ENCODE measurements around the gene BRMS1.

BRMS1 gene

GRCh38 chr11:66336234-66337102 is 8.4 kb downstream of the BRMS1 start, which contains the start of gene RIN1:
TSS of gene RIN1 (minus strand) at chr11:66336434. CDS start at chr11:66336402, 32 bp downstream.
- DNase-seq (ENCODE audit: low read depth) = peak; percentile 46

- no peak for DNase-seq (ENCODE audit: low read depth)
Measured at GRCh38 chr11:66335531-66336233, 9.2 kb downstream of the BRMS1 start.

DNA sequence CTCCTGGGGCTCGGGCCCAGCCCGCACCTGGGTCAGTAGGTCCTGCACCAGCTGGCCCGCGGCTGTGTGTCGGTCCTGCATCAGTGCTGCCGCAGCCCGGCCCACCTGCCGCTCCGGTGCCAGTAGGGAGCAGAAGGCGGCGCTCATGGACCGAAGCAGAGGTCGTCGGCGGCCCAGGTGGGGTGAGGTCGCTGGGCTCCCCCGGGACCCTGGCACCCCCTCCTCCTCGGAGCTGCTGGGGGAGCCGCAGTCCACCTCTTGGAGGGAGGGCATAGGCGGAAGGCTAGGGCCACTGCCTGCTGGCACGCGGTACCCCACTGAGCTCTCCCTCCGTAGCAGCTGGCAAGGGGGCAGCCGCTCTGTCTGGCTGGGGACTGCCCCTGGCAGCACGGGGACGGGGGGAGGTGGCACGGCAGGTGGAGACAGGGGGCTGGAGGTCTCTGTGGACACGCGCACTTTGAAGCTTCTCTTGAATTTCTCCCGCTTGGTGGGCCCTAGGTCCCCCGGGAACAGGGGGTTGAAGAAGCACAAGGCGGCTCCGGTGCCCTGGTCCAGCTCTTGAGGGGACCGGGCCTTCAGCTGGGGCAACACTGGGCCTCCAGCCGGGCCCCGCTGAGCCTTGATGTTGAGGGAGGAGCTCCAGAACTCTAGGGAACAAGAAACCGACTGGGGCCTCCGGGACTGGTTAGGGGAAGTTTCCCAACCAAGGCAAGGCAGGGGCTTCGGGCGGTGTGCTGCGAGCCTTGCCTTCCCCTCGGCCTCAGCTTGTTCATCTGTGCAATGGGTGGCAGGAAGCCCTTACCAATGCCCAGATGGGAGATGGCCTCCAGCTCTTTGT is 10.1 kb downstream of the BRMS1 start:
- DNase-seq (ENCODE audit: low read depth) = no peak

- DNase-seq (ENCODE audit: low read depth) = no peak
Measured at GRCh38 chr11:66333896-66334604, 10.9 kb downstream of the BRMS1 start.

DNA sequence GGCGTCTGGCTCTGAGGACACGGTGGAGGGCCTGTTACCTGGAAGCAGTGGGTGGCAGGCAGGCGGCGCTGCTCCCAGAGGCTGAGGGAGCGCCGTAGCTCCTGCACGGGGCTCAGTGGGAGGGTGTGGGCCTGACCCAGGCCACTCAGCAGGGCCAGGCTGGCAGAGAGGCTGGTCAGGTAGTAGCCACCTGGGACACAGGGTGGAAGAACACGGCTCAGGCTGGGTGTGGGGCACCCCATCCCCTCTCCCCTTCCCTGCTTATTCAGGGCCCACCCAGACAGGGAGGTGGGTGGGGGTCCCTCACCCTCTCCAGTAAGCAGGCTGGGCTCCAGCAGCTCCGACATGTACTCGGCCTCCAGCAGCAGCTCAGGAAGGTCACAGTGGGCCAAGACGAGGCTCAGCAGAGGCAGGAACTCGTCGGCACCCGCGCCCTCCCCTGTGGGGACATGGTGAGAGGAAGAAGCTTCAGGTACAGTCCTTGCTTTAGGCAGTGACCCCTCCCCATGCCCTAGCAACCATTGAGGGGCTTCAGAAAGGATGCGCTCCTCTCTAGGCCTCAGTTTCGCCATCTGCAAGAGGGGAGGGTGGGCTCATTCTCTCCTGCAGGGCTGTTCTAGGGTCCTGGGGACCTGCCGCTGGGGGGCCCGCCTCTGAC is 11.6 kb downstream of the BRMS1 start:
- no peak for DNase-seq (ENCODE audit: low read depth)

- DNase-seq (ENCODE audit: low read depth) = no peak
Measured at GRCh38 chr11:66332371-66333219, 12.3 kb downstream of the BRMS1 start.

DNA sequence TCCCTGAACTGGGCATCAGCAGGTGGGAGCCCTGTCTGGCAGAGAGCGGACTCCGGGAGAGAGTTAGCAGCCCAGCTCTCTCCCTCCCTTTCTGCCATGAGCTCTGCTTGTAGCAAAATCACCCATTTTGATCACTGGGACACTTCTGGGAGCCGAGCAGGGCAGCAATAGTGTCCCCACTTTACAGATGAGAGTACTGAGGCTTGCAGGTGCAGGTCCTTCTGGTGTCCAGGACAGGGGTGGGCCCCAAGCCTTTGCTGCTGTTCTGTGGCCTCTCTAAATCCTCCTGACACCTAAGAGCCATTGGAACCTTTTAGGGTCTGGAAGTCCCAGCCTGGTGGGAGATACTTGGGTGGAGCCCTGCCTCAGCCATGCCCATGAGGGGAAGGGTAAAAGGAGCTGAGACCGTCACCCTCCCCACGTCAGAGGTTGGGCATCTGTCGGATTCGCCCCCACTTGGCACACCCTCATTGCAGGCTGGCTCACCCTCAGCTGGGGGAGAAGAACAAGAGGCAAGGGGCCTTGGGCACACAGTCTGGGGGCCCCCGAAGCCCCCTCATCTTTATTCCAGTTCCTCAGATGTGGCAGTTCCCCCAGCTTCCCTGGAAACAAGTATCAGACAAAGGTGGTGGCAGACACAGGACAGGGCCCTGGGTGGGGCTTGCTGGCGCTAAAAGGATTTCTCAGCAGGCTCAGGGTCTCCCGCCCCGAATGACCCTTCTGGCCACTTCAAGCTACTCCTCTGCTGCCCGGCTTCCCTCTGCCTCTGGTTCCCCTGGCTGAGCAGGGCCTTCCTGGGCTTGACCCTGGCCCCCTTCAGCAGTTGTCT is 13.1 kb downstream of the BRMS1 start:
- DNase-seq (ENCODE audit: low read depth) = no peak

GRCh38 chr11:66330931-66331330 is 14.0 kb downstream of the BRMS1 start:
- DNase-seq (ENCODE audit: low read depth) = no peak

DNA sequence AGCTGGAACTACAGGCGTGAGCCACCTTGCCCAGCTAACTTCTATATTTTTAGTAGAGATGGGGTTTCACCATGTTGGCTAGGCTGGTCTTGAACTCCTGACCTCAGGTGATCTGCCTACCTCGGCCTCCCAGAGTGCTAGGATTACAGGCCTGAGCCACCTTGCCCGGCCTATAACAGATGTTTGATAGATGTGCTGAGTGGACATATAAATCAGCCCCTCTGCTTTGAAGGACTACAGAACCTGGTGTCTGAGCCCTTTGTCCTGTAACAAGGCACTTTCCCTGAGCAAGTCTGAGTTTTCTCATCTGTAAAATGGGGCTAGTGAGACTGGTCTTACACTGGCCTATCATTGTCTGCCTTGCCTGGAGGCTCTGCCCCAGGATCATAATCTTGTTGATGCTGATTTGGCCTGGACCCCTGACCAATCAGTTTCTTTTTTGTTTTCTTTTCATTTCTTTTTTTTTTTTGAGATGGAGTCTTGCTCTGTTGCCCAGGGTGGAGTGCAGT is 15.7 kb downstream of the BRMS1 start:
- DNase-seq (ENCODE audit: low read depth) = no peak

DNA sequence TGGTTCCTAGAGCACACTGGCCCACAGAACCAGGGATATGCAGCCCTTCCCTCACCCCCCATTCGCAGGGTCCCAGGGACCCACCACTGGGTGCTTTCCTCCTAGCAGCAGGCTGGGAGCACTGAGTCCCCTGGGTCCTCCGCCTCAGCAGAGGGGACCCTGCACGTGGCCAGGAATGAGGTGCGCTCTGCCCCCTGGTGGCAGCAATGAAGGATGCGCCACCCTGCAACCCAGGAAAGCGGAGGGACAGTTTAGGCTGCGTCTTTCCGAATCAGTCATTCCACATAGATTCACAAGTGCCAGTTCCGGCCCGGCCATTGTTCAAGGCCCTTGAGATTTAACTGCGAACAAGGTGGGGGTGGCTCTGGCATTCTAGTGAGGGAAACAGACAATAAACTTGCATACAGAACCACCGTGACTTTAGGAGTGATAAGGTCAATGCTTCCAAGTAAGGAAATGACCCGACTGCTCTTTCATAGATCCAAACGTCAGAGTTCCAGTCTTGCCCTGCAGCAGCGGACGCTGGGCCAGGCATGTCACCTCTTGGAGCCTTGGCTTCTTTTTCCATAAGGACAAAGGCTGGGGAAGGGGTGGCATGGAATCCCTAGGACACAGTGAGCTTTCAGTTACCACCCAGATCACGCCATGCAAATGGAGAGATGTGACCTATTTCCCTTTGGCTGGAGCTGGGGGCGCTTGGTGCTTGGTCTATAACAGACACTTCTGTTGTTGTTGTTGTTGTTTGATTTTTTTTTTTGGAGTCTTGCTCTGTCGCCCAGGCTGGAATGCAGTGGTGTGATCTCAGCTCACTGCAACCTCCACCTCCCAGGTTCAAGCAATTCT is 16.4 kb downstream of the BRMS1 start:
- DNase-seq (ENCODE audit: low read depth) = peak; percentile 76

GRCh38 chr11:66328031-66328301 is 16.9 kb downstream of the BRMS1 start:
- DNase-seq (ENCODE audit: low read depth) = no peak

DNA sequence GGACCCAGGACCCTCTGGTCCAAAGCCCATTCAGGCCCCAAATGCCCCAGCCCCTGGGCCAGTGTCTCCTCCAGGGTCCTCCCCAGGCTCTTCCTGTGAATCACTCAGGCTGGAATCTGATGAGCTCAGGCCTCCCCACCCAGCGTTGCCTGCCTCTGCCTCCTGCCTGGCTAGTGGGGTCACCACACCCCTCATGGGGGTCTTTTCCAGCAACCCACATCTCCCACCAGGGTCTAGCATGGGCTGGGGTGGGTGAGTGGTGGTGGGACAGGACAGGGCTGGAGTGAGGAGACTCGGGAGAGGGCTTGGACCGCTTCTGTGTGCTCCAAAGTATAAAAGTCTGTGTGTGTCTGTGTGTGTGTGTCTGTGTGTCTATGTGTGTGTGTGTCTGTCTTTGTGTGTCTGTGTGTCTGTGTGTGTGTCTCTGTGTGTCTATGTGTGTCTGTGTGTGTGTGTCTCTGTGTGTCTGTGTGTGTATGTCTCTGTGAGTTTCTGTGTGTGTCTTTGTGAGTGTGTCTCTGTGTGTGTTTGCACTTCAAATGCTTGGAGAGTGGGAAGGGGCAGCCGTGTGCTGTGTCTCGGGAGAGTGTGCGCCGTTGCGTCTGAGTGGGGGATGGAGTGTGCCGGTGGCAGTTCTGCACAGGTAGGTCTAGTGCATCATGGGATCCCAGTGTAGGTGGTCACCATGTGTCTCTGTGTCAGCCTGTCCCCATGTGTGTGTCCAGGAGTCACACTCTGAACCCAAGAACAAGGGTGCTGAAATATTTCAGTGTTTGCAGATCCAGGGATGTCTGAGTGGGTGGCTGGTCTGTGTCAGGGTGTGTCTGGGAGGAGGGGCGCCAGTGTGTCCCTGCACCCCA is 17.5 kb downstream of the BRMS1 start:
- no peak for DNase-seq (ENCODE audit: low read depth)

- no peak for DNase-seq (ENCODE audit: low read depth)
Measured at GRCh38 chr11:66326261-66327111, 18.4 kb downstream of the BRMS1 start.

- DNase-seq (ENCODE audit: low read depth) = no peak
Measured at GRCh38 chr11:66325263-66325671, 19.6 kb downstream of the BRMS1 start.

DNA sequence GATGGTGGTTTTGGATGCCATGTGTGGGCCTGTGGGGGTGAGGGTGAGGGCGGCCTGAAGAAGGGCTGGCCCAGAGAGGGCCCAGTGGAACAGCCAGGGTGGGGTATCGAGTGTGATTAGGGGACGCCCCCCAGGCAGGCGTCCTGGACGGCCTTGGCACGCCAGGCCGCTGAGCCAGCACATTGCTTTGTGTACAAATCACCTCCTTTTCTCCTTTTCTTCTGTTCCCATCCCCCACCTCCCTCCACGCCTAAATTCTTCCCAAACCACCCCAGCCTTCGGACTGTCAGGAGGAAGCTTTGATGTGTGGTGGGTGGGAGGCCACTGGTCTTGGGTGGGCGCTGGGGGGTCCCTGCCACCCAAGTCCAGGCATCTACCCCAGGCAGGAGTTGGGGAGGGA is 20.2 kb downstream of the BRMS1 start:
- no peak for DNase-seq (ENCODE audit: low read depth)

GRCh38 chr11:66323684-66324083 is 21.2 kb downstream of the BRMS1 start:
- no peak for DNase-seq (ENCODE audit: low read depth)
